ENCODE data around the gene TAGLN.

DNA sequence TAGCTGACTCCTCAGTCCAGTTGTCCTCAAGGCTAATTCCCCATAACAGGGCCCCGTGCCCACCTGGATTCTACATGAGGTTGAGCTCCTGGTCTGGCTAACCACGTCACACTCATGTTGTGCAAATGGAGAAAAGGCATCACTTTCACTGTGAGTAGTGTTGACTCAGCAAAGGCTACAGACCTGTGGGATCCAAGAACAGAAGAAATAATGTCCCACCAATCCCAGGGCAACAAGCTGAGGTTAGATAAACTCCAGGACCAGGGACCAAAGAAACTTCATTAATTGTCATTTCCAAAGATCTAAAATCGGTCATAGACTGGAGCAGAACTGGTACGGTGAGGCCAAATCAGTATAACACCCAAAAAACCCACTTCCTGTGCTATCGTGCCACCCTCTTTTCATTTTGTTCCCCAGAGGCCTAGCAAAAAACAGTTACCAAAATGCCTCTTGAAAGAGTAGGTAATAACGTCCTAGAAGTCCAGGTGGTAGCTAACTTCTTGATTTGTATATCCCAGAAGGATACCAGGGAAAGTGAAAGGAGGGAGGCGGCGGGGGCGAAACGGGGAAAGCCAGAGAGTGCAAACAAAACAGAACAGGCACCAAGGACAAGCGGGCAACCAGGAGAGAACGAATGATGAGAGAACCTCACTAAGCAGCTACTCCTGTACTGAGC is 31.3 kb downstream of the TAGLN start:
- TF ChIP-seq EZH2phosphoT487 (IDR thresholded peaks at IDR 0.05; ENCODE audit: insufficient read depth, low read depth) (no peak), EZH2 (IDR thresholded peaks at IDR 0.05; ENCODE audit: insufficient read depth, poor library complexity, severe bottlenecking) (no peak)
